Stimulated activated CD4-positive, alpha-beta T cell treated with anti-CD3 and anti-CD28 coated beads, Interleukin-2, amount 100 ng/mL, for 24 hours (primary cell): ENCODE data around the gene PPP4R4.
A peak's percentile ranks its signal among the peaks of the same experiment; 100 is the strongest.
"Not testable (repeated sequence)": the region's sequence is repeated elsewhere in the genome, so short reads cannot be mapped to it uniquely, and the experiment has no call there.

Experiments
- DNase-seq, 2 donors: peaks; one replicate each; pipeline ENCODE4 v3.0.0-alpha.2; 2020

The PPP4R4 gene

DNA sequence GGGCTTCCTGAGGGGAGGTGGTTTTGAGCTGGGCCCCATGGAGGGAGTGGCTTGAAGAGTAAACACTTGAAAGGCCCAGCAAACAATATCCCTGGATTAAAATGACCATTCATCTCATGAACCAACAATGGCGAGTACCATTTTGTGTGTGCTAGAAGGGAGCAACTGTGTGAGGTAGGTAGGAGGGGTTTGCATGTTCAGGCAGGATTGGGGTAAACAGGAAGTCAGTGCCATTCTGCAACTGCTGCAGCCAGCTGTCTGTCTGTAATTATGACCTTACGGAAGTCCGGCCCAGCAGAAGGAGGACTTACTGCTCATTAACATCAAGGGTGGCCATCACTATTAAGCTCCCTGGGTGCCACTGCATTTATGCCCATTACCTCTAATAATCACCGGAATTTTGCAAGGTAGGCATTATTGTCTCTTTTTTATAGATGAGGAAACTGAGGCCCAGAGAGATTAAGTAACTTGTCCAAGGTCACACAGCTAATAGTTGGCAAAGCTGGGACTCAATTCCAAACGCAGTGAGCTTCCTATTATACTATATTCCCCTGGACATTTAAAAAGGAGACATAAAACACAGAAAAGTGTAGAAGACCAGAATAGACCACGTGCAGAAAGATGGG, 28.1 kb upstream of the PPP4R4 start:
- no peak for DNase-seq

DNA sequence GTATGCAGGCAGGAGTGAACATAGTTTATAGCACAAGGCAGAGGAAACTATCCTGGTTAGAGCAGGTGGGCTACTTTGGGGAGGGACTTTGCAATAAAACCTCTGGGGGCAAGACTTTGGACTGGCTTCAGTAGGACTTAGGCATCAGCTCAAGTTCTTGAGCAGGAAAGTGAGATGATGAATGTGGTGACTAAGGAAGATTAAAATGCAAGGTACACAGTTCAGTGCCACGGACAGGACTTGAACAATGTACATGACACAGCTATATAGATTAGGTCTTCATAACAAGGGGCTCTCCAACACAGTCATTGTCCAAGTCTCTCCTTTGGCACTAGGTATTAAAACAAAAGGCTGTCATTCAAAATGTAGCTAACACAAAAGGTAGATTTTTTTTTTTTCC, 21.4 kb upstream of the PPP4R4 start:
- DNase-seq: no peak

DNA sequence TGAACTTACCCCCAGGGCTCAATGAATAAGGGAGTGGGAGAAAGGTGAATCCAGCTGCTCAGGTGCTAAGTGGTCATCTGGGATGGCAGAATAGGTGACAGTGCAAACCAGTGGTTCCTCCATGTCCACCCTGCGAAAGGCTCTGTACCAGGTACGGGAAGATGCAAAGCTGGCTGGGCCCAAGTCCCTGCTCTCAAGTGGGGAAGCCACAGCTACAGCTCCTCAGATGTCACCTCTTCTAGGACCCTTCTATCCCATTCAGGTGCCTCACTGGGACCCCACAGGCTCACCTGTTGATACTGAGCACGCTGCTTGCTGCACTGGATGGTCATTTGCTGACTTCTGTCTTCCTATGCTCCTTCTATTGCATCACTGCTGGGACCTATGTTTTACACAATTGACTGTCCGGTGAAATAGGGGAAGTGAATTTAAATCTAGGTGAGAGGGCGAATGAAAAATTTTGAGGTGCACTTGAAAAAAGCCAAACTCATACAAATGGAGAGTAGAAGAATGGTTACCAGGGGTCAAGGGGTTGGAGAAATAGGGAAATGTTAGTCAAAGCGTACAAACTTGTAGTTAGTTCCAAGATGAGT, 20.3 kb upstream of the PPP4R4 start:
- DNase-seq: no peak

DNA sequence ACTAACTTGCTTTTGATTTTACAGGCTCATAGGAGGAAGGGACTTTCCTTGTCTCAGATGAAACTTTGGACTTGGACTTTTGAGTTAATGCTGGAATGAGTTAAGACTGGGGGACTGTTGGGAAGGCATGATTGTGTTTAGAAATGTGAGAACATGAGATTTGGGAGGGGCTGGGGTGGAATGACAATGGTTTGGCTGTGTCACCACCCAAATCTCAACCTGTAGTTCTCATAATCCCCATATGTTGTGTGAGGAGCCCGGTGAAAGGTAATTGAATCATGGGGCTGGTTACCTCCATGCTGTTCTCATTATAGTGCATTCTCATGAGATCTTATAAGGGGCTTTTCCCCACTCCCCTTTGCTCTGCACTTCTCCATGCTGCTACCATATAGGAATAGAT, 18.0 kb upstream of the PPP4R4 start:
- DNase-seq: not testable (repeated sequence)

DNA sequence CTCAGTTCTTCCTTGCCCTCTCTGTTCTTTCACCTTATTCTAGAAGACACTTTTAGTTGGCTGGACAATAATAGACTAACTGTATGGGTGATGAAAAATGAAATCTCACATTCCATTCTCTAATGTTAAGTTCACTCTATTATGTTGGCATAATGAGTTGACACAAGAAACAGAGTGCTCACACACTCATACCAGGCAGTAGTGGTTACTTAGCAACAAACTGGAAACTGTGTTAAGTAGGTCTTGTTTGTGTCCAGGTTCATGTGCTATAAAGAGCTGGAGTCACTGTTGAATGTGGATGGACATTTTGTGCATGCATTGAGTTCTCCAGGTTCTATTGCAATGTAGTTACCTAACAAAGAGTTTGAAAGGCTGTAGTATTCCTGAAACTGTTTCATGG, 16.9 kb upstream of the PPP4R4 start:
- no peak for DNase-seq

DNA sequence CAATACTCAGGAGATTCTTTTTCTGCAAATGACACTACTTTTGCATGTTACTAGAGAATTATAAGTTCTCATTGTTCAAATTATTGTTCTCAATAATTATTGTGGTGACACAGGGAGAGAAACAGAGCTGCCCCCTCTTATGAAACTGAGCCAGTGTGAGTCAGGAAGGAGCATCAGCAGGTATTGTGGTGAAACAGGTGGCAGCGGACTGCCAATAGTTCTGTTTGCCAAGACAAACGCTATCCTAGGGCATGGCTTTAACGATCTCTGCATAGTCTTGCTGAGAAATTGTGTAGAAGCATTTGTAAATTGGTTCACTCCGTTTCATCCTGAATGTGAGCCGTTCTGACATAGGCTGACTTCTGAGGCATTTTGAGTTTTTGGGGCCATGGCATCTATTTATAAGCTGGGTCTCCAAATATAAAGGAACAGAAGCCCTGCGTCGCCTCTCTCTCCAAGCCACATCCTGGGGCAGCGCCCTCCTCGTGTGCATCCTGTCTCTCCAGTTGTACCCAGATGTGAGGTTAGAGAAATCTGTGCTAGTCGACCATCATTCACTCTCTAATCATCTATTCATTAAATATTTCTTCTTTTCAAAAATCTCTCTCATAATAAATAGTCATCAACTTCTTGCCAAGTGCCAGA, 15.8 kb upstream of the PPP4R4 start:
- peak in 1 of 2 donors; percentile 33 for DNase-seq

DNA sequence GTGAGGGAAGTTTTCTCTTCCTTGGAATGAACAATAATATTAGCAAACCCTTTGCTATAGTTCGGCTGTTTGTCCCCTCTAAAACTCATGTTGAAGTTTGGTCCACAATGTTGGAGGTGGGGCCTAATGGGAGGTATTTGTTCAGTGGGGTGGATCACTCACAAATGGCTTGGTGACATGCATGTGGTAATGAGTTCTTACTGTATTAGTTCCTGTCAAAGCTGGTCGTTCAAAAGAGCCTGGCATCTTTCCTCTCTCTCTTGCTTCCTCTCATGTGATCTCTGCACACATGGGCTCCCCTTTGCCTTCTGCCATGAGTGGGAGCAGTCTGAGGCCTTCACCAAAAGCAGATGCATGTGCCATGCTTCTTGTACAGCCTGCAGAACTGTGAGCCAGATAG, 13.1 kb upstream of the PPP4R4 start:
- no peak for DNase-seq

DNA sequence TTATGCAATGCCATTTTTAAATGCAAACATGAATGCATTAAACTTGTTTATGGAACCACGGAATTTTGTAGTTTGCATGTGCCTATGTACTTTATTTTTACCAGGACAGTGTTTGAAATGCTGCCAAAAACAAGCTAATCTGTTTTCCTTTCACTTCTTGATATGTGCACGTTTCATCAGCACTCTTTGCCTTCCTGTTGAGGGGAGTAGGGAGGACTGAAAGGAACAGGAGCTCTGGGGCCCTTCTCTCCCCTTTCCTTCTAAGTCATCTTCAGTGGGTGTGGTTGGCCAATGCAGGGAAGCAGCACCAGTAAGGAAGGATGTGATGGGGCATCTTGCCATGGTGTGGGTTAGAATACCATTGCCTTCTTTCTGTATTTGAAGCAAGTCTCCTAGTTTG, 12.1 kb upstream of the PPP4R4 start:
- DNase-seq: no peak

DNA sequence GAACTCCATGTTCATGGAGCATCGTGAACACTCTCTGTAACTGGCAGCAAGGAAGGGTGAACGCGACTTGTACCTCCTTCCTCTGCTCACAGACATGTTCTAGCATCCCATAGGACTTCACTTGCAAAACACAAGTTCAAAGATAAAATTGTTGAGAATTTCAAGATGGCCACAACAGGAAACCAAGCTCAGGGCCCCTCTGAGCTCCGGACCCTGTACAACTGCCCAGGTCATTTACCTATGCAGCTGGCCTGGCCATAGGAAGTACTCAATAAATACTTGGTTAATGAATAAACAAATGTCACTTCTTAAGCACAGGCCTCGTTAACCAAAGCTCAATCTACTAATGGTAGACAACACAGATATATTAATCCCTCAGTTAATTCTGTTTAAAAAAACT, 11.7 kb upstream of the PPP4R4 start:
- no peak for DNase-seq

DNA sequence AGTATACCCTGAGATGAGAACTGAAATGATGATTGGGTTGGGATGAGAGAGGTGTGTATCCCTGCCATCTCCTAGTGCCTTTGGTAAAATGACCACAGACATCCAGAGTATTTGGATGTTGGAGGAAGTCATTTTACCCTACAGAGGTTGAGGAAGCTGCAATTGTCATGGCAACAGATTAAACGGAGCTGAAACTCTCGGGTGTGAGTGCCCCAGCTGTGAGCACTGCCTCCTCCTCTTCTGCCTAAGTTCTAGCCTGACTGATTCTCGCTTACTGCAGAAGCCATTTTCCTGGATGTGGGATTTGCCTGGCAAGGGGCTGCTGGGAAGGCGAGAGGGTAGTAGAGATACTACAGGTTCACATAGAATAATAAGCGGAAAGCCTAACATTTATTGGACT, 10.3 kb upstream of the PPP4R4 start:
- no peak for DNase-seq

DNA sequence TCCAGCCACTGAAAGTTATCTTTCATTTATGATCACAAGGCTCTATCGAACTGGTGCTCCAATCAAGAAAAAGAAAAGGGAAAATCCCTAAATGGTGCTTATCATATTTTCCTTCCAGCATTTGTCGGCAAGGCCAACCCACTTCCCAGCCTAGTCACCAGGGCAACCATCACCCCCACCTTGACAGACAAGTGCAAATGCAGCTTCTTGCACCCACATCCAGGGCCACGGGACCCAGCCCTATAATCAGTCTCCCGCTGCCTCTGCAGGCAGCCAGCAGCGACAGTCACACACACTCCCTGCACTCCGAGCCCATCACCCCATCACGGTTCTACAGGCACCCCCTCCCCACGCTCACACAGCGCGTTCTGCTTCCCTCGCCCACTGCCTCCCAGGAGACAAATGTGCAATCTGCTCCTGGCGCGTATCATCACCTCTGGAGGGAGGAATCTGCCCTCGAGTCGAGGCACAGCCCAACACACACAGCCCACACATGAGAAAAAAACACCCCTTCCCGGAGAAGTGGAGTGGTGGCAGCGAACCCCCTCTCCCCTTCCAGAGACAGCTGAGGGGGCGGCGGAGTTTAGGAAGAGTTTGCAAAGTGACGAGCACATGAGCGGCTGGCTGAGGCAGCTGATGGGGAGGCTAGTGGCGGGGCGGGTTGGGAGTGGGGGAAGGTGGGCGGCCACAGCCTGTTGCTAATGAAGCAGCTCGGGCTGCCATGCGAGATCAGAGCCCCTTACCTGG, 9.3 kb upstream of the PPP4R4 start:
- peak; percentile 33 to 58 for DNase-seq

DNA sequence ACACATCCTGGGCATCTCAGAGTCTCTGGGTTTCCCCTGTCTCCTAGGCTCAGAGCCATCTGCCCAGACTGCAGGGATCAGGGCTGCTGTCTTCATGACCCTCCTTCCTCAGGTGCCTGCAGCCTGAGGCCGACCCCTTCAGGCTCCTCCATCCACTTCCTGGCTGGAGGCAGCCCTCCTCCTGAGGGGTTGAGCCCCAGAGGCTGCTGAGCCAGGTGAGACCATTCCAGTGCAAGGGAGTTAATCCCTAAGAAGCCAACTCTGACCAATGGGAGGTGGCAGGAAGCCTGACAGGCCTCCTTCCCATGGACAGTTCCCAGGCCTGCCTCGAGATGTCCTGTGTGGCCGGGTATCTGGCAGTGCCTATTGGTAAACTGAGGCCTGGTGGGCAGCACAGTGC, 8.4 kb upstream of the PPP4R4 start:
- DNase-seq: no peak

DNA sequence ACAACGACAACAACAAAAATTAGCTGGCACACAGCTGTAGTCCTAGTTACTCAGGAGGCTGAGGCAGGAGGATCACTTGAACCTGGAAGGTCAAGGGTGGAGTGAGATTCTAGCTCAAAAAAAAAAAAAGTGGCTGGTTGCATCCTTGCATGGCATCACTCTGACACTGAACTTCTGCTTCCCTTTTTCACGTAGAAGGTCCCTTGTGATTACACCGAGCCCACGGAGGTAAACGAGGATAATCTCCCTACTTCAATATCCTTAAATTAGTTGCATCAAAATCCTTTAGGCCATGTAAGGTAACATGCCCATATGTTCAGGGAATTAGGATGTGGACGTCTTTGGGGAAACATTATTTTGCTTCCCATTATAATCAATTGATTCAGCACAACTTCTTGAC, 4.0 kb upstream of the PPP4R4 start:
- no peak for DNase-seq

DNA sequence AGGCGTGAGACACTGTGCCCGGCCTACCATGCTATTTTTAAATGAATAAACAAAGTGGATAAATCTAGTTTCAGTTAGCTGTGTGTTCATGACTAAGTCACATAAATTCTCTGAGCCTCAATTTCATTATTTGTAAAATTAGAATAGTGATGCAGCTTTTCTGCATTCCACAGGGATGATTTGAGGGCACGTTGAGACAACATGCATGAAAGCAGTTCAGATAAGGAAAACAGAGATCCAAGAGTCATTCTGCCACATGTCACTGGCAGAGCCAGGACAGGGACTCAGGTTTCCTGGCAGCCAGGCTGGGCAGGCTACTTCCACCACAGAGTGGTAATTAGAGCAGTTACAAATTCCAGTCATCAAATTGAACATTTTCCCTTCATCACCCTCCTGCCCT, 2.9 kb upstream of the PPP4R4 start:
- no peak for DNase-seq

DNA sequence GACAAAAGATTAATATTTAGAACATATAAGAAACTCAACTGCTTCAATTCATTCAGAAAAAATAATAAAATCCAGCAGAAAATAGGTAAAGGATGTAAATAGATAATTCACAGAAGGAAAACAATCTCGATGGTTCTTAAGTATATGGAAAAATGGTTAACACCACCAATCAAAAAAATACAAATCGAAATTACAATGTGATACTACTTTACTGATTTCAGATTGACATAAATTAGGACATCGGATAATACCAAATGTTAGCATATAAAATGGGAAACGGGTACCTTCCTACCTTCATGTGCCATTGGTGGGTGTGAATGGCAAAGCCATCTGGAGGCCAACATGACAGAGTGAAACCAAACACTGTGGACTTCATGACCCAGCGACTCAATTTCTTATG, 1.6 kb upstream of the PPP4R4 start:
- no peak for DNase-seq

DNA sequence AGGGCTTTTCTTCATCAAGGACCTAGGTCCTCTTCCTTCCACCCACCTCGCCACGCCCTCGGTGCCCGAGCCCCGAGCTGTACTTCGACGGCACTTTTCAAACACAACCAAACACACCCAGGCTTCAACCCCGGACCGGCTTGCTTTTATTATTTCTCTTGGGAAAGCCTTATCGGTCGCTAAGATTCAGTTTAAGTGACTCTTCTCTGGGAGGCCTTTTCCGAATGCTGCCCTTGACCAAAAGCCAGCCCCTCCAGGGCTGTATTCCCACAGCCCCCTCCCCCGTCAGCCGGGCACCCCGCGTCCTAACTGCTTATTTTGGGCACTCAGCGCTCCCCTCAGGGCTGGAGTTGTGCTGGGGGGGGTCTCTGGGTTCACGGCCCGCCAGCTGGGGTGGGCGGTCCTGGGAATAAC, 644 bp upstream of the PPP4R4 start:
- DNase-seq: peak; percentile 24 to 26

DNA sequence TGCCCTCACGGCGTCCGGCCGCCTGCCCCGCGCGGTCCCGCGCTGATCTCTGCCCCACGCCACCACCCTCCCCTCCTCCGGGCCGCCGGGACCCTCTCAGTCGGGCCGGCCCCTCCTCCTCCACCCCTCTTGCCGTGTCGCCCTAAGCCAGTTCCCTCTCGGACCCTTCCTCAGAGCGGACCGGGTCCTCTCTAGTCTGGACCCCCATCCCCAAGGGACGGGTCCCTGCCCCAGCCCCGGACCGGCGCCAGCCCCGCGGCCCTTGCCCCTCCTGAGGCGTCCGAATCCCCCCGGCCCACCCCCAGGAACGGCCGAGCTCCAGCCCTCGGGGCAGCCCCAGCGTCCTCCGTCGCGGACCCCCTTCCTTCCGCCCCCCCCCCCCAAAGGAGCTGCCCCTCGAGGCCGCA, 485 bp downstream of the PPP4R4 start:
- no peak for DNase-seq

DNA sequence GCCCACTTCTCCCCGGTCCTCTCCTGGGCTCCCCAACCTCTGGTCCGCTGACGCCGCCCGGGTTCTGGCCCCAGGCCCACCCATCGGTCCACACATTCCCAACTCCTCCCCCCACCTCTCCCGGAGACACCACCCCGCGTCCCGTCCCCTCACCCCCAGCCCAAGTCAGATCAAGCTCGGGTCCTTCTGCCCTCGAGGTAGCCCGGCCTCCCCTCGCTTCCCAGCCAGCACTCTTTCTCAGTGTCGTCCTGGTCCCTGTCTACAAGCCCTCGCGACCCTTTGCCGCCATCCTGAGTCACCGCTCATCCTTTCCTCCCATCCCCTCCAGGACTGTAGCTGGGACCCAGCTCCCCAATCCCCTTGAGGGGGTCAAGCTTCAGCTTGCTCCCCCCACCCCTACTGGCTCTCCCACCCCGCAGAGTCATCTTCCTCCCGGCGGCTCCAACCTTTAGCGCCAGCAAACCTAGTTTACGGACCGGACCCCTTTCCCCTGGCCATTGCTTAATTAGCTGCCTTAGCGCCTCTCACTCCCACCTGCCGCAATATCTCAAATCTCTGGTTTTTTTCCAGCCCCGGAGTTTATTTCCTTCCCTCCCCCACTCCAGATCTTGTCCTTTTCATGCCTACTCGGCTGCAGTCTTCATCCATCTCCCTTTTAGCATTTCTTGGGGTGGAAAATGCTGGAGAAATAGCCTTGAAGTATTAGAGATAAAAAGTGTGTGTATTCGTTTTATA, 1.1 kb downstream of the PPP4R4 start:
- DNase-seq: no peak

DNA sequence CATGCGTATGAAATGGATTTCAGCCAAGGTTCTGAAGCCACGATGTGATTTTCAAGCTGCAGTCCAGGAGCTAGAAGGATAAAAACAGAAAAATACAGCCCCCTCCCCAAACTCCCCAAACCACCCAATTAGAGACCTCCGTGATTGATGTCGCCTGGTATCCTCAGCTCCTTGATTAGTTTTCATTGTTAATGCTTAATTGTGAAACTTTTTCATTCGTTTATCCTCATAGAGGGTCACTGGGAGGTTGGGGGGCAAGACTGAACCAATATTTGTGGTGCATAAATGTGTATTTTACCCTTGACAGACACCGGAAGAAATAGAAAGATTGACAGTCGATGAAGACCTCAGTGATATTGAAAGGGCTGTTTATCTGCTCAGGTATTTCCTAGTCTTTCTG, 1.6 kb downstream of the PPP4R4 start:
- DNase-seq: no peak

DNA sequence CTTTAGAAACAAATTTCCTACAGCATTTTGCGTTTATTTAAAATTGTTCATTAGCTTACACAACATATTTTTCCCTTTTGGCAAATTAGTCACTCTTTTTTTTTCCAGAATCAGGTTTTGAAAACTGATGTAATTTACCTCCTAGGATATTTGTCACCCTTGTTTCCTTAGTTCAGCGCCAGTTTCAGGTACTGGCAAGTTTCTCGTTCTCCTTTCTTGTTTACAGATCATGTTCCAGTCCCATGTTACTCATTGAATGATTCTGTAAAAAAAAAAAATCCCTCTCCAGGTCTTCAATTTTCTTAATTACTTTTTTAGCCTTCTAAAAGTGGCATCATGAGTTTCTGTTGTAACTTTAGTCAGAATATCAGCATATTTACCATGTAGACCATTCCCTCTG, 2.7 kb downstream of the PPP4R4 start:
- no peak for DNase-seq

DNA sequence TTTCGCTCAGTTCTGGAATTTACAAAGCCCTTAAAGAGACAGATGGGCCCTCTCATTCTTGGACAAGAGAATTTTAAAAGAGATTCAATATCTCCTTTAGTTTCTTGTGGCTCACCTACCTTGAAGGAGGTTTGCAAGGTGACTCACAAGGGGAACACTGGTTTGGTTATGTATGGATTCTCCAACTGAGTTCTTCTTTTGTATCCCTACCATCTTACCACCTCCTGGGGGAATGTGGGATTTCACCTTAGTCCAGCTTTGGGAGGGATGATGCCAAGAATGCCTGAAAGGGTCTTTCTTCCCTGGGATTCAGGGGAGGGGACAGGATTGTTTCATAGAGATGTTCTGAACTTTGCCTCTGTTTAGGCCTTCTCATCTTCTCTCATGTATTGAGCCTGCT, 3.7 kb downstream of the PPP4R4 start:
- no peak for DNase-seq

DNA sequence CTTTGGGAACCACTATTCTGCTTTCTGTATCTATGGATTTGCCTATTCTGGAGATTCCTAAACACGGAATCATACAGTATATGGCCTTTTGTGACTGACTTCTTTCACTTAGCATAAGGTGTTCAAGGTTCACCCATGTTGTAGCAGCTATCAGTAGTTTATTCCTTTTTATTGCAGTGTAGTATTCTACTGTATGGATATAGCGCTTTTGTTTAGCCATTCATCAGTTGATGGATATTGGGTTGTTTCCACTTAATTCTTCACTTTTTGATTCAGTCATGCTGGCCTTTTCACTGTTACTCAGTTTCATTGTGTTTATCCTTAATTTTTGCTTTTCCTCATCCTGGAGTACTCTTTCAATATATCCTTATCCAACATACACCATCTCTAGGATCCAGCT, 5.1 kb downstream of the PPP4R4 start:
- no peak for DNase-seq

DNA sequence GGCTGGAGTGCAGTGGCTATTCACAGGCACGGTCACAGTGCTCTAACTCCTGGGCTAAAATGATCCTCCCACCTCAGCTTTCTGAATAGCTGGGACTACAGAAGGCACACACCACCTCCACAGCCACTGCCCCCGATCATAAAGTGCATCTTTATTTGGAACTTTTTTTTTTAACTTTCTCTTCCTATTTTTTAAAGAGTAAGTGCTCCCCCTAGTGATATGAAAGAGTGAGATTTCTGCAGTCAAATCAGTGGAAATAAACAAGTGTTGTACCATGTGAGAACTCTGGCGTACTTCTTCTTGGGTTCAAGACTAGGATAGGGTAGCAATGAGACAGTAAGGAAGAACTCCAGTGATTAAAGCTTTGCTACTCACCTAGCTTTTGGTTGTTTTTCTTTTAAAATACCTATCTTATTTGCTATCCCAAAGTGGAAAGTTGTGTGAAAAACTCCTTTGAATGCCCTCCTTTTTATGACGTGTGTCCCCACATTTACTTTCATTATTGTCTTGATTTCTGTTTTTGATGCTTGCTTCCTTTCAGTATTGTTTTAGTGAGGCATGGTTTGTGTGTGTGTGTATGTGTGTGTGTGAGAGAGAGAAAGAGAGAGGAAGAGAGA, 6.6 kb downstream of the PPP4R4 start:
- DNase-seq: no peak
